Body of pancreas (tissue), 4 donors: ENCODE results near the gene TLR2. TPM values are rescaled to one million over a fixed set of nuclear protein-coding genes. Genes with fewer than 3 reads are reported as not detected.
"Not testable (repeated sequence)": the region's sequence is repeated elsewhere in the genome, so short reads cannot be mapped to it uniquely, and the experiment has no call there.

Experiments
- ATAC-seq: fragments of 150-250 bp; one replicate; pipeline ENCODE4 v1.9.1; 2016
- DNase-seq, 4 donors: peaks; one replicate each; pipeline ENCODE4 v3.0.0-alpha.2; 2019
- H3K27ac ChIP-seq, 4 donors: fragments of 200-600 bp; sonication (generic); 1 replicate in 3 of 4; 2 replicates in 1 of 4; pipeline versions ENCODE4 v1.5.1 to v1.6.1; 2016 to 2019; ENCODE audit warnings: mild to moderate bottlenecking in 1 of 4, mixed read lengths in 1 of 4, moderate library complexity in 1 of 4
- H3K27me3 ChIP-seq, 2 donors: fragments of 200-600 bp; sonication (generic); one replicate each; pipeline ENCODE4 v1.6.0; 2016; ENCODE audit warnings: mild to moderate bottlenecking in 1 of 2
- H3K36me3 ChIP-seq, 2 donors: fragments of 200-600 bp; sonication (generic); replicated peaks in 1 of 2; 2 replicates each; pipeline ENCODE4 v1.5.1; 2016; ENCODE audit warnings: low read depth in 2 of 2; ENCODE audit not compliant: insufficient read depth in 1 of 2
- H3K4me1 ChIP-seq: fragments of 200-600 bp; sonication (generic); one replicate; pipeline ENCODE4 v1.6.0; 2016
- H3K4me3 ChIP-seq, 2 donors: fragments of 200-600 bp; sonication (generic); 1 replicate in 1 of 2; 2 replicates in 1 of 2; pipeline ENCODE4 v1.5.1; 2016 to 2019
- H3K9me3 ChIP-seq, 3 donors: fragments of 200-600 bp; sonication (generic); 1 replicate in 2 of 3; 2 replicates in 1 of 3; pipeline ENCODE4 v1.5.1; 2016
- CTCF ChIP-seq, 7 experiments: fragments of 450-650 bp in 4 of 7; fragments of 200-600 bp in 3 of 7; sonication (generic) in 3 of 7; IDR thresholded peaks; one replicate each; pipeline ENCODE4 v1.5.1; 2016 to 2019; ENCODE audit warnings: antibody characterized with exemption in 7 of 7
- POLR2A ChIP-seq, 3 donors: fragments of 450-650 bp; IDR thresholded peaks; one replicate each; pipeline ENCODE4 v1.6.1; 2016; ENCODE audit warnings: antibody characterized with exemption in 3 of 3, mild to moderate bottlenecking in 2 of 3
- WGBS, 2 donors: methylation state at CpG; one replicate each; pipeline ENCODE4 v1.1.5; 2017; 5-methylcytosine and 5-hydroxymethylcytosine counted together
- intact Hi-C: fragments of 100-400 bp; cut with DNase I; formaldehyde crosslinking; loops from one replicate; pipeline ENCODE4 v1.15.1; 2023
- total RNA-seq, 2 donors: library from RNA; depleted of rRNA; stranded (reverse); fragments of >200 nt; gene quantifications; one replicate each; pipeline ENCODE4 v1.1.0, GENCODE V29; 2016

TLR2 gene
- total RNA-seq, 2 donors from 2014 or later: 9.9 to 15.8 TPM

- WGBS, 2 donors: 44 to 50% methylated on average over 4 of the region's 4 CpGs
- H3K27me3 ChIP-seq: no peaks in the 10 kb centered on the region
- TF ChIP-seq POLR2A (IDR thresholded peaks at IDR 0.05) (peak in 1 of 3 donors; percentile 13), CTCF (IDR thresholded peaks at IDR 0.05) (no peak)
- DNase-seq (no peak), ATAC-seq (no peak)
- no peaks in the 10 kb centered on the region for H3K9me3 ChIP-seq
- H3K4me1 ChIP-seq: no peaks in the 10 kb centered on the region
- intact Hi-C loops: no loop called here
- peak overlapping the region in 2 of 4 donors; percentile 21 to 62 for H3K27ac ChIP-seq
- H3K4me3 ChIP-seq: no peak overlapping the region
- no peaks in the 10 kb centered on the region for H3K36me3 ChIP-seq
These were observed 29.0 kb upstream of the TLR2 start for GRCh38 chr4:153655002-153655541.

- Histone ChIP-seq H3K27ac (peak overlapping the region in 1 of 4 donors; percentile 62), H3K9me3 (no peaks in the 10 kb centered on the region), H3K27me3 (no peaks in the 10 kb centered on the region), H3K4me3 (no peak overlapping the region), H3K4me1 (no peaks in the 10 kb centered on the region), H3K36me3 (no peaks in the 10 kb centered on the region)
- DNase-seq (peak in 1 of 4 donors; percentile 64), ATAC-seq (peak; percentile 19)
- WGBS, 2 donors: 68 to 70% methylated on average over 4 of the region's 4 CpGs
- TF ChIP-seq CTCF (IDR thresholded peaks at IDR 0.05) (no peak), POLR2A (IDR thresholded peaks at IDR 0.05) (peak in 1 of 3 donors; percentile 56)
- intact Hi-C loops: no loop called here
These were observed 28.2 kb upstream of the TLR2 start for GRCh38 chr4:153655928-153656327.

- TF ChIP-seq CTCF (IDR thresholded peaks at IDR 0.05) (no peak), POLR2A (IDR thresholded peaks at IDR 0.05) (no peak)
- Histone ChIP-seq H3K9me3 (no peaks in the 10 kb centered on the region), H3K27ac (peak overlapping the region in 1 of 4 donors; percentile 46), H3K36me3 (no peaks in the 10 kb centered on the region), H3K4me3 (no peak overlapping the region), H3K4me1 (no peaks in the 10 kb centered on the region), H3K27me3 (no peaks in the 10 kb centered on the region)
- no peak for DNase-seq
- WGBS, 2 donors: 60 to 68% methylated on average over 6 of the region's 6 CpGs
- peak; percentile 42 for ATAC-seq
- intact Hi-C loops: no loop called here
These were observed 22.8 kb upstream of the TLR2 start for GRCh38 chr4:153661215-153661822.

GRCh38 chr4:153661908-153662307 lies 22.2 kb upstream of the TLR2 start:
- intact Hi-C loops: no loop called here
- no peaks in the 10 kb centered on the region for H3K9me3 ChIP-seq
- ATAC-seq: no peak
- 88 to 100% methylated on average over 1 of the region's 1 CpG for WGBS, 2 donors
- no peaks in the 10 kb centered on the region for H3K27me3 ChIP-seq
- H3K27ac ChIP-seq: peak overlapping the region in 1 of 4 donors; percentile 25
- no peak for DNase-seq
- TF ChIP-seq POLR2A (IDR thresholded peaks at IDR 0.05): no peak
- TF ChIP-seq CTCF (IDR thresholded peaks at IDR 0.05): no peak
- no peaks in the 10 kb centered on the region for H3K36me3 ChIP-seq
- no peaks in the 10 kb centered on the region for H3K4me1 ChIP-seq
- no peak overlapping the region for H3K4me3 ChIP-seq

- no peak for TF ChIP-seq POLR2A (IDR thresholded peaks at IDR 0.05)
- no peak for TF ChIP-seq CTCF (IDR thresholded peaks at IDR 0.05)
- DNase-seq: no peak
- Histone ChIP-seq H3K36me3 (no peaks in the 10 kb centered on the region), H3K4me1 (no peaks in the 10 kb centered on the region), H3K27me3 (no peaks in the 10 kb centered on the region), H3K4me3 (no peak overlapping the region), H3K27ac (no peak overlapping the region), H3K9me3 (no peaks in the 10 kb centered on the region)
- ATAC-seq: no peak
- 88% methylated on average over 1 of the region's 1 CpG for WGBS, 2 donors
- intact Hi-C loops: no loop called here
These were observed 20.4 kb upstream of the TLR2 start for GRCh38 chr4:153663667-153664066.

GRCh38 chr4:153666505-153666904 lies 17.6 kb upstream of the TLR2 start:
- 19 to 20% methylated on average over 1 of the region's 1 CpG for WGBS, 2 donors
- H3K27me3 ChIP-seq: not testable (repeated sequence)

More at GRCh38 chr4:153666505-153666904, 17.6 kb upstream of the TLR2 start:
- H3K36me3 ChIP-seq, intact Hi-C loops, H3K4me3 ChIP-seq, ATAC-seq, H3K4me1 ChIP-seq, H3K27ac ChIP-seq, H3K9me3 ChIP-seq, DNase-seq: not testable (repeated sequence)
